ENCODE measurements around the gene PRR14.
"Not testable (repeated sequence)": the region's sequence is repeated elsewhere in the genome, so short reads cannot be mapped to it uniquely, and the experiment has no call there.

The PRR14 gene

GRCh38 chr16:30696646-30697045 lies 45.9 kb downstream of the PRR14 start:
- not testable (repeated sequence) for DNase-seq

- peak; percentile 84 for DNase-seq
These were observed 46.7 kb downstream of the PRR14 start for GRCh38 chr16:30697264-30698138.

- peak; percentile 74 for DNase-seq
These were observed 47.5 kb downstream of the PRR14 start for GRCh38 chr16:30698139-30698815.

DNA sequence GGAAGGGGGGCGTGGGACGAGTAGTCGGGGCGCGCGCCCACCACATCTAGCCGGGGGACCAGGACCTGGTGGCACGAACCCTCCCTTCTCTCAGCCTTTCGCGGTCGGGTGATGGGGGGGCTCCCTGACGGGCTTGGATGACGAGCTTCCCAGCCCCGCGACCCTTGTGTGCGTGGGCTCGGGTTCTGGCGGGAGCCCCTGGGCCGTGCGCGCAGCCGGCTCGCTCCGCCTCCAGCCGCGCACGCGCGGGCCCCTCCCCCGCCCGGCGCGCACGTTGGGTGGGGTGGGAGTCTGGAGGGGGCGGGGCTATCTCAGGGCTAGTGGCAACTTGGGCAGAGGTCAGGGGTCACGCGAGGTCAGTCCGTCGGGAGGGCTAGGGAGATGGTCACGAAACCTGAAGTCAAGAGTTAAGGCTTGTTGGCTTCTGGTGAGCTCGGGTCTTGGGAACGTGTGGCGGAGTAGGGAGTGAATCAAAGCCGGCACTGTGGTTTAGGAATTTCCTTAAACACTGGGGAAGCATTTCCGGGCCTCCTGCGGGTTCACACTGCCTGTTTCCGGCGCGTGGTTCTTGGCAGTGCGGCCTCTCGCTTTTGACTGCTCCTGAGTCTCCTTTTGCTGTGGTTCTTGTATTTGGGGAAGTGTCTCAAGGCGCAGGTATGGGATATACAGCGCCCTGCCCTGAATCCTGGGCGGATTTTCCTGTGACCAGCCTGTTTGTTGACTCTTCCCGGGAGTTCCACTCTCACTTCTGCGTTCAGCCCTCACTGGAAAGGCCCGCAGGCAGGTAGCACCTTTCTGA lies 48.3 kb downstream of the PRR14 start, which contains the start of gene SRCAP:
TSS of gene SRCAP (plus strand) at position 356 of the 799 bp plus-strand sequence. CDS start 1,654 bp downstream, outside the sequence.
- DNase-seq: peak; percentile 36

DNA sequence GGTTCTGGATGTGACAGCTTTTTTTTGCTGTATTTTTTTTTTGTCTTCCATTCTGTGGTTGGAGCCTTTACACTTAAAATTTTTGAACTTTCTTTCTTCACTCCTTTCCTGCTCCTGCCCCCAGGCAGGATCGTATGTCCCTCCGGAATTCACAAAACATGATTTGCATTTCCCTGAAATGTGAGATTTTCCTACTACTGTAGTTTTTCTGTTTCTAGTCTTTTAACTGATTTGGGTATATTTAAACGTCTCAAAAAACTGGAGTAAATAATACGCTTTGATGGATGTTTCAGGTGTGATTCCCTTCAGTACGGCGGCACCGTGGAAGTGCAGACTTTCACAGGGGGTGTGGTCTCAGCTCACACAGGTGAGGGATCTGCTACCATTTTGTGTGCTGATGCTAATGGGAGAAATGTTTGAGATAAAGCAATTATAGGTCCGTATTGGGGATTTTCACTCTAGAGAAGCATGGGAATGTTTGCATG lies 48.9 kb downstream of the PRR14 start:
- no peak for DNase-seq

- DNase-seq: no peak
These were observed 49.7 kb downstream of the PRR14 start for GRCh38 chr16:30700491-30700890.

- no peak for DNase-seq
These were observed 50.2 kb downstream of the PRR14 start for GRCh38 chr16:30700971-30701370.

GRCh38 chr16:30703071-30703470 lies 52.3 kb downstream of the PRR14 start:
- DNase-seq: not testable (repeated sequence)

- no peak for DNase-seq
These were observed 53.2 kb downstream of the PRR14 start for GRCh38 chr16:30703971-30704370.

All from NCI-H2029 treated with DMSO at 0.1 percent for 48 hours (cell line).